ENCODE results near the gene FBXO36.

Gene FBXO36

GRCh38 chr2:229969921-229970320, 47.6 kb downstream of the FBXO36 start:
- DNase-seq (ENCODE audit: low read depth, low spot score): no peak

GRCh38 chr2:229970406-229970805, 48.1 kb downstream of the FBXO36 start:
- DNase-seq (ENCODE audit: low read depth, low spot score): no peak

- no peak for DNase-seq (ENCODE audit: low read depth, low spot score)
These were observed 49.0 kb downstream of the FBXO36 start for GRCh38 chr2:229971298-229971790.

- no peak for DNase-seq (ENCODE audit: low read depth, low spot score)
These were observed 52.0 kb downstream of the FBXO36 start for GRCh38 chr2:229974266-229974665.

GRCh38 chr2:229980431-229981184, 58.3 kb downstream of the FBXO36 start:
- no peak for DNase-seq (ENCODE audit: low read depth, low spot score)

GRCh38 chr2:229993236-229993635, 70.9 kb downstream of the FBXO36 start:
- DNase-seq (ENCODE audit: low read depth, low spot score): no peak

GRCh38 chr2:229996320-229996719, 74.0 kb downstream of the FBXO36 start:
- DNase-seq (ENCODE audit: low read depth, low spot score): no peak

- DNase-seq (ENCODE audit: low read depth, low spot score): no peak
These were observed 75.3 kb downstream of the FBXO36 start for GRCh38 chr2:229997565-229997964.

GRCh38 chr2:230000118-230000841, 78.0 kb downstream of the FBXO36 start:
- DNase-seq (ENCODE audit: low read depth, low spot score): no peak

GRCh38 chr2:230007931-230008707, 85.8 kb downstream of the FBXO36 start:
- peak; percentile 69 for DNase-seq (ENCODE audit: low read depth, low spot score)

GRCh38 chr2:230008708-230009066, 86.4 kb downstream of the FBXO36 start:
- no peak for DNase-seq (ENCODE audit: low read depth, low spot score)

GRCh38 chr2:230010501-230010900, 88.2 kb downstream of the FBXO36 start:
- no peak for DNase-seq (ENCODE audit: low read depth, low spot score)

- no peak for DNase-seq (ENCODE audit: low read depth, low spot score)
These were observed 89.3 kb downstream of the FBXO36 start for GRCh38 chr2:230011617-230012016.

GRCh38 chr2:230012267-230012884, 90.1 kb downstream of the FBXO36 start:
- no peak for DNase-seq (ENCODE audit: low read depth, low spot score)

GRCh38 chr2:230016844-230017243, 94.5 kb downstream of the FBXO36 start:
- no peak for DNase-seq (ENCODE audit: low read depth, low spot score)

GRCh38 chr2:230018153-230018552, 95.8 kb downstream of the FBXO36 start:
- no peak for DNase-seq (ENCODE audit: low read depth, low spot score)

GRCh38 chr2:230019742-230020141, 97.4 kb downstream of the FBXO36 start:
- DNase-seq (ENCODE audit: low read depth, low spot score): no peak

- DNase-seq (ENCODE audit: low read depth, low spot score): no peak
These were observed 101.0 kb downstream of the FBXO36 start for GRCh38 chr2:230023313-230023712.

GRCh38 chr2:230042195-230042594, 119.9 kb downstream of the FBXO36 start:
- no peak for DNase-seq (ENCODE audit: low read depth, low spot score)

GRCh38 chr2:230043025-230043424, 120.7 kb downstream of the FBXO36 start:
- no peak for DNase-seq (ENCODE audit: low read depth, low spot score)

- no peak for DNase-seq (ENCODE audit: low read depth, low spot score)
These were observed 121.2 kb downstream of the FBXO36 start for GRCh38 chr2:230043461-230043860.

GRCh38 chr2:230046491-230046890, 124.2 kb downstream of the FBXO36 start:
- no peak for DNase-seq (ENCODE audit: low read depth, low spot score)

Measured in activated naive CD8-positive, alpha-beta T cell treated with anti-CD3 and anti-CD28 coated beads, Interleukin-2, amount 50 U/mL, for 16 hours (primary cell).